ENCODE results near the gene GPR142. TPM values are rescaled to one million over a fixed set of nuclear protein-coding genes. Genes with fewer than 3 reads are reported as not detected.

Gene GPR142
- total RNA-seq, 1 experiment from 2014 or later = not detected

- POLR2A ChIA-PET (ENCODE audit: unreplicated experiment) = no interaction called here
- H3K36me3 ChIP-seq (ENCODE audit: low read depth, low read length) = no peaks in the 10 kb centered on the region
- H3K27me3 ChIP-seq (ENCODE audit: low read length) = no peaks in the 10 kb centered on the region
- no peak overlapping the region for H3K9ac ChIP-seq (ENCODE audit: low read length)
- DNase-seq (no peak), ATAC-seq (no peak)
- BruUV-seq (replicated peaks) = no TSS peak
- H3K9me3 ChIP-seq (ENCODE audit: low read length) = no peaks in the 10 kb centered on the region
- TF ChIP-seq EZH2phosphoT487 (IDR thresholded peaks at IDR 0.05; ENCODE audit: borderline replicate concordance, low read length) (no peak), CTCF (conservative IDR thresholded peaks at IDR 0.05; ENCODE audit: low read depth, low read length) (no peak), EZH2 (IDR thresholded peaks at IDR 0.05; ENCODE audit: low read length, unreplicated experiment) (no peak)
- no peaks in the 10 kb centered on the region for H3K9me2 ChIP-seq (replicated peaks; ENCODE audit: low read length)
- intact Hi-C loops (cut with micrococcal nuclease) = no loop called here
- H3K79me2 ChIP-seq (ENCODE audit: low read length) = no peaks in the 10 kb centered on the region
- no peak overlapping the region for H3K27ac ChIP-seq (ENCODE audit: low read length)
- H4K20me1 ChIP-seq (ENCODE audit: low read length) = no peaks in the 10 kb centered on the region
- H3F3A ChIP-seq (ENCODE audit: low read length, unreplicated experiment) = no peaks in the 10 kb centered on the region
- CTCF ChIA-PET = no interaction called here
- peaks cover 17% of the 10 kb centered on the region for H3K4me1 ChIP-seq (ENCODE audit: insufficient read depth, low read length)
- H3K4me3 ChIP-seq (ENCODE audit: low read length) = no peak overlapping the region
- no peak overlapping the region for H3K4me2 ChIP-seq (ENCODE audit: low read length)
- no peak overlapping the region for H2AFZ ChIP-seq (ENCODE audit: low read length)
Measured at GRCh38 chr17:74396567-74396966, 29.3 kb downstream of the GPR142 start.

- no peak overlapping the region for H3K27ac ChIP-seq (ENCODE audit: low read length)
- CTCF ChIA-PET = interaction anchor here (0.5 to 0.7 kb wide), 3 partner anchors 23 to 163 kb away, joined by 3 to 4 read pairs (median 3); no protein-coding TSS in a partner anchor
- H3K9ac ChIP-seq (ENCODE audit: low read length) = no peak overlapping the region
- H3K36me3 ChIP-seq (ENCODE audit: low read depth, low read length) = no peaks in the 10 kb centered on the region
- no peaks in the 10 kb centered on the region for H3K79me2 ChIP-seq (ENCODE audit: low read length)
- intact Hi-C loops (cut with micrococcal nuclease) = no loop called here
- POLR2A ChIA-PET (ENCODE audit: unreplicated experiment) = no interaction called here
- H2AFZ ChIP-seq (ENCODE audit: low read length) = no peak overlapping the region
- no peak overlapping the region for H3K4me2 ChIP-seq (ENCODE audit: low read length)
- H3K9me3 ChIP-seq (ENCODE audit: low read length) = no peaks in the 10 kb centered on the region
- ATAC-seq = no peak
- no TSS peak for BruUV-seq (replicated peaks)
- H3K4me3 ChIP-seq (ENCODE audit: low read length) = no peak overlapping the region
- no peaks in the 10 kb centered on the region for H3F3A ChIP-seq (ENCODE audit: low read length, unreplicated experiment)
- H3K4me1 ChIP-seq (ENCODE audit: insufficient read depth, low read length) = no peaks in the 10 kb centered on the region
- no peak for DNase-seq
- no peaks in the 10 kb centered on the region for H3K9me2 ChIP-seq (replicated peaks; ENCODE audit: low read length)
- TF ChIP-seq EZH2 (IDR thresholded peaks at IDR 0.05; ENCODE audit: low read length, unreplicated experiment) (no peak), EZH2phosphoT487 (IDR thresholded peaks at IDR 0.05; ENCODE audit: borderline replicate concordance, low read length) (no peak), CTCF (conservative IDR thresholded peaks at IDR 0.05; ENCODE audit: low read depth, low read length) (no peak)
- no peaks in the 10 kb centered on the region for H3K27me3 ChIP-seq (ENCODE audit: low read length)
- no peaks in the 10 kb centered on the region for H4K20me1 ChIP-seq (ENCODE audit: low read length)
Measured at GRCh38 chr17:74402048-74402447, 34.7 kb downstream of the GPR142 start.

- BruUV-seq (replicated peaks) = no TSS peak
Measured at GRCh38 chr17:74403512-74404137, 36.3 kb downstream of the GPR142 start.

More at GRCh38 chr17:74403512-74404137, 36.3 kb downstream of the GPR142 start:
- Histone ChIP-seq H3K27ac (ENCODE audit: low read length) (no peak overlapping the region), H3K9me2 (replicated peaks; ENCODE audit: low read length) (no peaks in the 10 kb centered on the region), H4K20me1 (ENCODE audit: low read length) (no peaks in the 10 kb centered on the region), H3K36me3 (ENCODE audit: low read depth, low read length) (no peaks in the 10 kb centered on the region), H2AFZ (ENCODE audit: low read length) (no peak overlapping the region), H3K4me3 (ENCODE audit: low read length) (no peak overlapping the region), H3F3A (ENCODE audit: low read length, unreplicated experiment) (no peaks in the 10 kb centered on the region), H3K9me3 (ENCODE audit: low read length) (no peaks in the 10 kb centered on the region), H3K79me2 (ENCODE audit: low read length) (no peaks in the 10 kb centered on the region), H3K27me3 (ENCODE audit: low read length) (no peaks in the 10 kb centered on the region), H3K4me1 (ENCODE audit: insufficient read depth, low read length) (peaks cover 3% of the 10 kb centered on the region; the same call in 1 of the 2 replicates), H3K9ac (ENCODE audit: low read length) (no peak overlapping the region), H3K4me2 (ENCODE audit: low read length) (no peak overlapping the region)
- no peak for ATAC-seq
- intact Hi-C loops (cut with micrococcal nuclease) = no loop called here
- TF ChIP-seq EZH2 (IDR thresholded peaks at IDR 0.05; ENCODE audit: low read length, unreplicated experiment) = no peak
- no peak for TF ChIP-seq EZH2phosphoT487 (IDR thresholded peaks at IDR 0.05; ENCODE audit: borderline replicate concordance, low read length)
- no peak for TF ChIP-seq CTCF (conservative IDR thresholded peaks at IDR 0.05; ENCODE audit: low read depth, low read length)
- CTCF ChIA-PET = no interaction called here
- POLR2A ChIA-PET (ENCODE audit: unreplicated experiment) = interaction anchor here (0.7 kb wide), 1 partner anchor 10 kb away, joined by 3 read pairs; no protein-coding TSS in a partner anchor
- DNase-seq = no peak

Data from PC-3 (cell line).